Nephron progenitor cell (in vitro differentiated cells): ENCODE results near the gene IPO8.

Experiments used
- DNase-seq: peaks from one replicate; pipeline ENCODE4 v3.0.0; 2021
- H3K27ac Mint-ChIP-seq: 2 replicates; pipeline ENCODE4 v1.8.0; 2021; ENCODE audit warnings: mild to moderate bottlenecking, moderate library complexity, mixed read lengths
- H3K27me3 Mint-ChIP-seq: 2 replicates; pipeline ENCODE4 v1.8.0; 2021; ENCODE audit warnings: mild to moderate bottlenecking, low read depth, mixed read lengths; ENCODE audit not compliant: poor library complexity
- H3K36me3 Mint-ChIP-seq: 2 replicates; pipeline ENCODE4 v1.8.0; 2021; ENCODE audit warnings: low read depth, mixed read lengths
- H3K4me1 Mint-ChIP-seq: 2 replicates; pipeline ENCODE4 v1.8.0; 2021; ENCODE audit warnings: mixed read lengths
- H3K4me3 Mint-ChIP-seq: 2 replicates; pipeline ENCODE4 v1.8.0; 2021; ENCODE audit warnings: mild to moderate bottlenecking, moderate library complexity, mixed read lengths
- H3K9me3 Mint-ChIP-seq: 2 replicates; pipeline ENCODE4 v1.8.0; 2021; ENCODE audit warnings: mild to moderate bottlenecking, moderate library complexity, mixed read lengths
- TF ChIP-seq, protein P1 (sequence below): fragments of 200-600 bp; sonication (generic); IDR thresholded peaks from 2 replicates; pipeline ENCODE4 v1.5.0; 2021; ENCODE audit warnings: antibody characterized with exemption

Gene IPO8

DNA sequence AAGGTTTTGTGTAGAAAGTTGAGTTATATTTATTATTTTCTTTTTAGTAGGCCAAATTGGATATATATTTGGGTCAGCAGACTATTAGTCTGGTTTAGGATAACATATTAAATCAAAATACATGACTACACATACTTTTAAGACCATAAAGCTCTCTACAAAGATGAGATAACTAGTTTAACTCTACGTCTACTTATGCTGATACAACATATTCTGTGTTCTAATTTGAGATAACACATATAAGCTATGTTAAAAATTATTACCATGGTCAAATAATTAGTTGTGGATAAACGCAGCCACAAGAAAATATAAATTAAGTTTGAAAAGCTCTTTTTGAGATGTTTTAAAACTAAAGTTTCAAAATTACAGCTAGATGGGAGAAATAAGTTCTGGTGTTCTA, 55.3 kb downstream of the IPO8 start:
- H3K27me3 Mint-ChIP-seq = no peaks in the 10 kb centered on the region
- TF ChIP-seq, protein P1, sequence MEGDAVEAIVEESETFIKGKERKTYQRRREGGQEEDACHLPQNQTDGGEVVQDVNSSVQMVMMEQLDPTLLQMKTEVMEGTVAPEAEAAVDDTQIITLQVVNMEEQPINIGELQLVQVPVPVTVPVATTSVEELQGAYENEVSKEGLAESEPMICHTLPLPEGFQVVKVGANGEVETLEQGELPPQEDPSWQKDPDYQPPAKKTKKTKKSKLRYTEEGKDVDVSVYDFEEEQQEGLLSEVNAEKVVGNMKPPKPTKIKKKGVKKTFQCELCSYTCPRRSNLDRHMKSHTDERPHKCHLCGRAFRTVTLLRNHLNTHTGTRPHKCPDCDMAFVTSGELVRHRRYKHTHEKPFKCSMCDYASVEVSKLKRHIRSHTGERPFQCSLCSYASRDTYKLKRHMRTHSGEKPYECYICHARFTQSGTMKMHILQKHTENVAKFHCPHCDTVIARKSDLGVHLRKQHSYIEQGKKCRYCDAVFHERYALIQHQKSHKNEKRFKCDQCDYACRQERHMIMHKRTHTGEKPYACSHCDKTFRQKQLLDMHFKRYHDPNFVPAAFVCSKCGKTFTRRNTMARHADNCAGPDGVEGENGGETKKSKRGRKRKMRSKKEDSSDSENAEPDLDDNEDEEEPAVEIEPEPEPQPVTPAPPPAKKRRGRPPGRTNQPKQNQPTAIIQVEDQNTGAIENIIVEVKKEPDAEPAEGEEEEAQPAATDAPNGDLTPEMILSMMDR = no peak
- no peak overlapping the region for H3K27ac Mint-ChIP-seq

DNA sequence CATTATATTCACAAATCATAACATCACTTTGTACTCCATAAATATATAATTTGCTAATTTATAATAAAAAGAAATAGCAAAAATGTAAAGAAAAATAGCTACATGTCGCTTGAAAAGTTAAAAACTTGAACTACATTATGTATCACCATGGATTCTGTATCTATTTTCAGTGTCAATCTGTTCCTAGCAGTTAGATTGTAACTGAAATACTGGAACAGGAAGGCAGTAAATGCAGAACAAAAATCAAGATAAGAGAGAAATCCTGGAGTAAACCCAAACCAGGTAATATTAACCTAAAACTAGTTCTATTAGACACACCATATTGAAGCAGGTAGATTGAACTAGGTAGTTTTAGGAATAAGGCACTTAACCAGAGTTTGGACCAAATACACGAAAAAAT, 60.3 kb downstream of the IPO8 start:
- peaks cover 62% of the 10 kb centered on the region for H3K36me3 Mint-ChIP-seq
- H3K9me3 Mint-ChIP-seq = no peaks in the 10 kb centered on the region
- H3K27me3 Mint-ChIP-seq = no peaks in the 10 kb centered on the region
- TF ChIP-seq, protein P1 = no peak
- H3K27ac Mint-ChIP-seq = no peak overlapping the region
- no peaks in the 10 kb centered on the region for H3K4me1 Mint-ChIP-seq
- DNase-seq = no peak
- H3K4me3 Mint-ChIP-seq = no peak overlapping the region

More for the DNA sequence above, 55.3 kb downstream of the IPO8 start:
- Mint-ChIP-seq H3K4me1 (no peaks in the 10 kb centered on the region), H3K4me3 (no peak overlapping the region), H3K9me3 (no peaks in the 10 kb centered on the region), H3K36me3 (peaks cover 48% of the 10 kb centered on the region)
- no peak for DNase-seq

DNA sequence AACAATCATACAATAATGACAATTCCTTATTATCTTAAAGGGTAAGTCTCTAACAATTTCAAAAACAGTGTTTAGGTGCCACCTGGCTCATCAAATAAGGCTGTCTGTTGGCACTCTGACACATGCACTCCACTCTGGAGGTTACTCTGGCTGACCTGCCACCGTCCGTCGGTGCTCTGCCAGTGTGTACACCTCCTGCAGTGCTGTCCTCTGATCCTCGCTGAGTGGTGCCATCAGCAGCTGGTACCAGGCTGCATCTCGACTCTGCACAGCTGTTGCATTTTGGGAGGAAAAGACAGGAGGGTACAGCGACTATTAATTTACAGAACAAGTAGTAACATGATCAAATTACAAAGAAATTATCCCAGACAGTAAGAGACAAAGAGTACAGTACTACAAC, 63.9 kb downstream of the IPO8 start:
- DNase-seq = no peak
- no peak overlapping the region for H3K4me3 Mint-ChIP-seq
- H3K27me3 Mint-ChIP-seq = no peaks in the 10 kb centered on the region
- no peaks in the 10 kb centered on the region for H3K4me1 Mint-ChIP-seq
- TF ChIP-seq, protein P1 = no peak
- peaks cover 50% of the 10 kb centered on the region for H3K36me3 Mint-ChIP-seq
- no peak overlapping the region for H3K27ac Mint-ChIP-seq
- H3K9me3 Mint-ChIP-seq = no peaks in the 10 kb centered on the region

DNA sequence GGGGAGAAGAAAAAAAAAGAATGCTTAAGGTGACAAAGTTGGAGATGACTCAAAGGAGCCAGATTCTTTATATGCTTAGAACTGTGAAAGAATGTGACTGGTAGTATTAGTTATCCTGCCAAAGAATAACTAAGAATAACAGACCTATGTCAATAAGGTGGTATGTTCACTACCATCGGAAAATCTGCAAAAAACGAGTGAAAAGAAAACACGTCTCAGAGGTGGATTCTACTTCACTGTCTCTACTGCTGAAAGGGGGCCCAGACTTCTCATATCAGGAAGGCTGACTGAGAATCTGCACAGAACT, 64.7 kb downstream of the IPO8 start:
- H3K27me3 Mint-ChIP-seq = no peaks in the 10 kb centered on the region
- no peaks in the 10 kb centered on the region for H3K4me1 Mint-ChIP-seq
- H3K27ac Mint-ChIP-seq = no peak overlapping the region
- TF ChIP-seq, protein P1 = no peak
- H3K36me3 Mint-ChIP-seq = peaks cover 46% of the 10 kb centered on the region
- DNase-seq = no peak
- H3K9me3 Mint-ChIP-seq = no peaks in the 10 kb centered on the region
- no peak overlapping the region for H3K4me3 Mint-ChIP-seq

DNA sequence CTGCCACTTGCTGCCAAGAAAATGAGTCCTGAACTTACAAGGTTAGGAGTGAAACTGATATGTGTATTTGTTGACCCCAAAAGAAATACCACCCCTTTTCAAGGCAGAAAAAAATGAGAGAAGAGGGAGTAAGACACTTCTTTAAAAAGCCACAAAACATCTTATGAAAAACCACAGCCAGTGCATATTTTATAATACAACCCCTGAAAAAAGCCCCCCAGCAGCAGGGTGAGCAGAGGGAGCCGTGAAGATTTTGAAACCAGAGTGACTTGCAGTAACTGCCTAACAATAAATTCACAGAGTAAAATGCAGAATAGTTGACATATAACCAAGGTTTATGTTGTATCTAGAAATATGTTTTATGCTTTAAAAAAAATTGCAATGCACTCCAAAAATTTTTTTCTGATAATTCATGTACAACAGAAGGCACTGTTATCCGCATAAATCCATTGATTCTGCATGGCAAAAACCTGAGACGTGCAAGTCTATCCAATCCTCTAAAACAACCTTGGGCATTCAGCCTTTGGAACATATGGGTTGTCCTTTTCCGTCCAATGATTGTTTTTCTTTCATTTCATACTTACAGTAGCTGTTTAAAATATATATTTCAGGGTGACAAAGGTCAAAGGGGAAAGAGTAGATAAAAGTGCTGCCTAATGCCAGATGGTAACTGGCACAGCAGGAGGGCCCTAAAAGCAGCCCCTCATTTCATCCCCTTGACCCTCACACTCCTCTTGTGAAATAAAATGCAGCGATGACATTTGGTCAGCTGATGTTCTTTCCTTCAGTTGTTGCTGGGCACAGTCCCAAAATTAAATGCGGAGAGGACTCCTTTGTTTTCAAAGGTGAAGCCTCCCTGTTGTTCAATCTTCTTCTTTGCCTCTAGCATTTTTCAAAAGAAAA, 65.3 kb downstream of the IPO8 start:
- DNase-seq = no peak
- TF ChIP-seq, protein P1 = no peak
- no peaks in the 10 kb centered on the region for H3K4me1 Mint-ChIP-seq
- peaks cover 46% of the 10 kb centered on the region for H3K36me3 Mint-ChIP-seq
- no peak overlapping the region for H3K27ac Mint-ChIP-seq
- no peaks in the 10 kb centered on the region for H3K27me3 Mint-ChIP-seq
- H3K9me3 Mint-ChIP-seq = no peaks in the 10 kb centered on the region
- no peak overlapping the region for H3K4me3 Mint-ChIP-seq

DNA sequence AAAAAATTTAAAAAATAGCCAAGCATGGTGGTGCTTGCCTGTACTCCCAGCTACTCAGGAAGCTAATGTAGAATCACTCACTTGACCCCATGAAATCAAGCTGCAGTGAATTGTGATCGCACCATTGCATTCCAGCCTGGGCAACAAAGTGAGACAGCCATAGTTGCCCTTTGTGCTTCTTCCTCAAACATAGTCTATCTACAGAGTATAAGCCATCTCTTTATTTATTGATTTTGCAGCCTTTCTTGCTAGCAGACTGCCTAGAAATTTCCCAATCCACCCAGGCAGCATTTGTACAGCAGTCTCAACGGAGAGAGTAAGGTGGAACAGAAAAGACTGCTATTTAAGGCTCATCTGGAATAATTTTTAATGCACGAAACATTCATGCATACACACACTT, 68.8 kb downstream of the IPO8 start:
- no peak for DNase-seq
- no peaks in the 10 kb centered on the region for H3K27me3 Mint-ChIP-seq

More for the DNA sequence above, 68.8 kb downstream of the IPO8 start:
- H3K4me3 Mint-ChIP-seq = no peak overlapping the region
- H3K9me3 Mint-ChIP-seq = peaks cover 2% of the 10 kb centered on the region
- peaks cover 7% of the 10 kb centered on the region for H3K4me1 Mint-ChIP-seq
- H3K36me3 Mint-ChIP-seq = peaks cover 29% of the 10 kb centered on the region
- TF ChIP-seq, protein P1 = no peak
- no peak overlapping the region for H3K27ac Mint-ChIP-seq
